HepG2 (cell line): Measurements from ENCODE around the gene SLC31A2. TPM values are rescaled to one million over a fixed set of nuclear protein-coding genes. Genes with fewer than 3 reads are reported as not detected.
A peak's percentile ranks its signal among the peaks of the same experiment; 100 is the strongest.

ENCODE experiments used
- ATF4 ChIP-seq, 2 experiments: fragments of 450-650 bp in 1 of 2; sonication (generic) in 1 of 2; formaldehyde crosslinking; IDR thresholded peaks; 2 replicates each; pipeline versions ENCODE4 v1.5.0 to v1.8.0; 2020 to 2022; ENCODE audit warnings: mild to moderate bottlenecking in 1 of 2, missing genetic modification reagents in 1 of 2
- HNRNPL ChIP-seq: fragments of 200-400 bp; formaldehyde crosslinking; IDR thresholded peaks from 2 replicates; pipeline ENCODE4 v1.6.1; 2017; ENCODE audit warnings: mild to moderate bottlenecking, low read depth, low read length
- KAT7 ChIP-seq: IDR thresholded peaks from 2 replicates; pipeline ENCODE4 v1.6.1; 2018; ENCODE audit warnings: borderline replicate concordance, missing compliant biosample characterization
- MED1 ChIP-seq: sonication (generic); formaldehyde crosslinking; IDR thresholded peaks from 2 replicates; pipeline ENCODE4 v1.4.0; 2020; ENCODE audit warnings: missing genetic modification reagents
- MNT ChIP-seq: fragments of 450-650 bp; IDR thresholded peaks from 2 replicates; pipeline ENCODE4 v1.6.1; 2016
- PRPF4 ChIP-seq: fragments of 200-400 bp; formaldehyde crosslinking; IDR thresholded peaks from 2 replicates; pipeline ENCODE4 v1.6.1; 2016; ENCODE audit warnings: low read length, low read depth; ENCODE audit not compliant: poor library complexity, severe bottlenecking
- RERE ChIP-seq: IDR thresholded peaks from 2 replicates; pipeline ENCODE4 v1.6.1; 2016; ENCODE audit warnings: low read depth, missing genetic modification reagents, missing compliant biosample characterization
- SSRP1 ChIP-seq: IDR thresholded peaks from 2 replicates; pipeline ENCODE4 v1.6.1; 2016; ENCODE audit warnings: control low read depth
- STAT5B ChIP-seq: sonication (generic); formaldehyde crosslinking; IDR thresholded peaks from 2 replicates; pipeline ENCODE4 v1.4.0; 2020; ENCODE audit warnings: missing genetic modification reagents
- TFE3 ChIP-seq: IDR thresholded peaks from 2 replicates; pipeline ENCODE4 v1.6.1; 2016
- ZBTB39 ChIP-seq: sonication (generic); formaldehyde crosslinking; IDR thresholded peaks from 2 replicates; pipeline ENCODE4 v1.5.0; 2020; ENCODE audit warnings: missing genetic modification reagents
- ZNF512 ChIP-seq: sonication (generic); formaldehyde crosslinking; IDR thresholded peaks from 2 replicates; pipeline ENCODE4 v1.4.0; 2020; ENCODE audit warnings: mild to moderate bottlenecking, missing genetic modification reagents
- ZSCAN12 ChIP-seq: sonication (generic); formaldehyde crosslinking; IDR thresholded peaks from 2 replicates; pipeline ENCODE4 v1.9.0; 2021; ENCODE audit warnings: mild to moderate bottlenecking, missing genetic modification reagents
- polyA plus RNA-seq, 8 experiments: library from polyadenylated mRNA; depleted of rRNA in 3 of 8; stranded (reverse) in 7 of 8; unstranded in 1 of 8; fragments of >200 nt; fragmentation: Illumina TruSeq in 4 of 8; extraction: Trizol in 4 of 8; gene quantifications; 2 replicates each; pipeline versions ENCODE4 v1.2.1 to v1.2.3, GENCODE V29; 2011 to 2016; ENCODE audit warnings: low read depth in 4 of 8, missing spikeins in 1 of 8, mixed read lengths in 1 of 8; ENCODE audit not compliant: insufficient read depth in 1 of 8
- total RNA-seq, 5 experiments: library from RNA; depleted of rRNA; stranded (reverse); fragments of >200 nt; fragmentation: Illumina TruSeq; extraction: Trizol; gene quantifications; 2 replicates each; pipeline ENCODE4 v1.2.3, GENCODE V29; 2016; ENCODE audit warnings: low read depth in 1 of 5

The SLC31A2 gene
- total and polyA plus RNA-seq, 2 of the 13 experiments (the other 11 are each of a cell fraction or from before 2014, with no cell fraction given), result 9.3 to 10.2 TPM

GRCh38 chr9:113150670-113151611 is at the start of gene SLC31A2 (continued):
- TF ChIP-seq RERE (CRISPR knock-in tag), result no peak
- no peak for TF ChIP-seq KAT7 (CRISPR knock-in tag)
- 0 out of 2 replicates have a peak, but pooled peaks have one; percentile 61 for TF ChIP-seq ZSCAN12 (CRISPR knock-in tag)
- TF ChIP-seq HNRNPL, result no peak
- TF ChIP-seq ZNF512 (CRISPR knock-in tag), result no peak
- TF ChIP-seq MNT, result 0 out of 2 replicates have a peak, but pooled peaks have one; percentile 43
- TF ChIP-seq MED1 (CRISPR knock-in tag), result peak; percentile 68
- TF ChIP-seq ZBTB39 (CRISPR knock-in tag), result no peak
- peak; percentile 75 for TF ChIP-seq TFE3
- no peak for TF ChIP-seq STAT5B (CRISPR knock-in tag)
- no peak for TF ChIP-seq PRPF4
- 0 out of 4 replicates have a peak, but pooled peaks of 1 of the 2 experiments have one; percentile 39 for TF ChIP-seq ATF4 (CRISPR knock-in tag; IDR thresholded peaks at IDR 0.05)
- no peak for TF ChIP-seq SSRP1
